Testis (tissue), 5 donors: ENCODE data around the gene PDGFC. TPM values are rescaled to one million over a fixed set of nuclear protein-coding genes. Genes with fewer than 3 reads are reported as not detected.

Experiments used
- DNase-seq: peaks from one replicate; pipeline ENCODE4 v3.0.0-alpha.2; 2019
- H3K27ac ChIP-seq, 2 donors: fragments of 200-600 bp; sonication (generic); one replicate each; pipeline ENCODE4 v1.5.1; 2019
- H3K27me3 ChIP-seq: fragments of 200-600 bp; sonication (generic); one replicate; pipeline ENCODE4 v1.5.1; 2019
- H3K36me3 ChIP-seq: fragments of 200-600 bp; sonication (generic); one replicate; pipeline ENCODE4 v1.5.1; 2017; ENCODE audit warnings: low read depth; ENCODE audit errors: missing control alignments
- H3K4me1 ChIP-seq: fragments of 200-600 bp; sonication (generic); one replicate; pipeline ENCODE4 v1.5.1; 2019
- H3K4me3 ChIP-seq, 2 donors: fragments of 200-600 bp; sonication (generic); one replicate each; pipeline ENCODE4 v1.5.1; 2017 to 2019
- H3K9me3 ChIP-seq: fragments of 200-600 bp; sonication (generic); one replicate; pipeline ENCODE4 v1.5.1; 2017
- POLR2A ChIP-seq: fragments of 450-650 bp; IDR thresholded peaks from one replicate; pipeline ENCODE4 v1.6.1; 2017; ENCODE audit warnings: antibody characterized with exemption, mild to moderate bottlenecking, moderate library complexity
- WGBS, 2 donors: methylation state at CpG; one replicate each; pipeline ENCODE4 v1.1.5; 2018; 5-methylcytosine and 5-hydroxymethylcytosine counted together
- intact Hi-C: fragments of 100-400 bp; cut with DNase I; formaldehyde crosslinking; loops from one replicate; pipeline ENCODE4 v1.15.1; 2023; ENCODE audit warnings: low total_unique reads
- long read RNA-seq, 2 donors: transcript quantifications; one replicate each; lab custom pipeline, GENCODE V29; 2026
- polyA plus RNA-seq: library from polyadenylated mRNA; stranded (reverse); fragments of 350-450 nt; fragmentation: Illumina TruSeq; extraction: RNeasy Lipid Tissue Mini Kit (QIAGEN cat#74804); gene quantifications from one replicate; pipeline ENCODE4 v1.2.3, GENCODE V29; 2014; ENCODE audit warnings: low read depth, low replicate concordance; ENCODE audit not compliant: insufficient read depth
- total RNA-seq, 2 donors: library from RNA; depleted of rRNA; stranded (reverse); fragments of >200 nt; gene quantifications; one replicate each; pipeline ENCODE4 v1.2.3, GENCODE V29; 2016
- TF ChIP-seq, protein P1 (sequence below), 3 experiments: fragments of 450-650 bp in 2 of 3; fragments of 200-600 bp in 1 of 3; sonication (generic) in 1 of 3; IDR thresholded peaks; one replicate each; pipeline ENCODE4 v1.5.1; 2016 to 2019; ENCODE audit warnings: antibody characterized with exemption in 3 of 3, mild to moderate bottlenecking in 2 of 3, moderate library complexity in 1 of 3

Gene PDGFC, protein sequence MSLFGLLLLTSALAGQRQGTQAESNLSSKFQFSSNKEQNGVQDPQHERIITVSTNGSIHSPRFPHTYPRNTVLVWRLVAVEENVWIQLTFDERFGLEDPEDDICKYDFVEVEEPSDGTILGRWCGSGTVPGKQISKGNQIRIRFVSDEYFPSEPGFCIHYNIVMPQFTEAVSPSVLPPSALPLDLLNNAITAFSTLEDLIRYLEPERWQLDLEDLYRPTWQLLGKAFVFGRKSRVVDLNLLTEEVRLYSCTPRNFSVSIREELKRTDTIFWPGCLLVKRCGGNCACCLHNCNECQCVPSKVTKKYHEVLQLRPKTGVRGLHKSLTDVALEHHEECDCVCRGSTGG
- total RNA-seq (1 to 10 TPM; 7.8 to 9.4 TPM), polyA plus RNA-seq (13.8 TPM)
- long read RNA-seq, donor 1, full-length matches to known transcripts: 5 of 29 reads
- long read RNA-seq, donor 1, partial matches to known transcripts: 15 of 29 reads
- long read RNA-seq, donor 1, other reads (novel, unspliced or antisense): 9 of 29 reads
- long read RNA-seq, donor 2, full-length matches to known transcripts: 7 of 7 reads
- long read RNA-seq, donor 2, partial matches to known transcripts: 0 of 7 reads
- long read RNA-seq, donor 2, other reads (novel, unspliced or antisense): 0 of 7 reads

GRCh38 chr4:156971676-156972378 is at the start of gene PDGFC:
TSS of gene PDGFC (minus strand) at chr4:156971799. CDS start at chr4:156970903, 896 bp downstream.
- H3K4me1 ChIP-seq: peaks cover 9% of the 10 kb centered on the region
- TF ChIP-seq, protein P1, sequence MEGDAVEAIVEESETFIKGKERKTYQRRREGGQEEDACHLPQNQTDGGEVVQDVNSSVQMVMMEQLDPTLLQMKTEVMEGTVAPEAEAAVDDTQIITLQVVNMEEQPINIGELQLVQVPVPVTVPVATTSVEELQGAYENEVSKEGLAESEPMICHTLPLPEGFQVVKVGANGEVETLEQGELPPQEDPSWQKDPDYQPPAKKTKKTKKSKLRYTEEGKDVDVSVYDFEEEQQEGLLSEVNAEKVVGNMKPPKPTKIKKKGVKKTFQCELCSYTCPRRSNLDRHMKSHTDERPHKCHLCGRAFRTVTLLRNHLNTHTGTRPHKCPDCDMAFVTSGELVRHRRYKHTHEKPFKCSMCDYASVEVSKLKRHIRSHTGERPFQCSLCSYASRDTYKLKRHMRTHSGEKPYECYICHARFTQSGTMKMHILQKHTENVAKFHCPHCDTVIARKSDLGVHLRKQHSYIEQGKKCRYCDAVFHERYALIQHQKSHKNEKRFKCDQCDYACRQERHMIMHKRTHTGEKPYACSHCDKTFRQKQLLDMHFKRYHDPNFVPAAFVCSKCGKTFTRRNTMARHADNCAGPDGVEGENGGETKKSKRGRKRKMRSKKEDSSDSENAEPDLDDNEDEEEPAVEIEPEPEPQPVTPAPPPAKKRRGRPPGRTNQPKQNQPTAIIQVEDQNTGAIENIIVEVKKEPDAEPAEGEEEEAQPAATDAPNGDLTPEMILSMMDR (IDR thresholded peaks at IDR 0.05): peak; percentile 25 to 49 (median 26)
- TF ChIP-seq POLR2A: no peak
- no peaks in the 10 kb centered on the region for H3K9me3 ChIP-seq
- H3K27ac ChIP-seq: peak within 1 kb of the TSS; percentile 83 to 87
- WGBS, 2 donors: 0% methylated on average over 10 to 35 of the region's 60 CpGs
- peak; percentile 79 for DNase-seq
- intact Hi-C loops: no loop called here
- peak within 1 kb of the TSS; percentile 86 for H3K4me3 ChIP-seq
- H3K27me3 ChIP-seq: no peaks in the 10 kb centered on the region
- no peaks in the 10 kb centered on the region for H3K36me3 ChIP-seq

DNA sequence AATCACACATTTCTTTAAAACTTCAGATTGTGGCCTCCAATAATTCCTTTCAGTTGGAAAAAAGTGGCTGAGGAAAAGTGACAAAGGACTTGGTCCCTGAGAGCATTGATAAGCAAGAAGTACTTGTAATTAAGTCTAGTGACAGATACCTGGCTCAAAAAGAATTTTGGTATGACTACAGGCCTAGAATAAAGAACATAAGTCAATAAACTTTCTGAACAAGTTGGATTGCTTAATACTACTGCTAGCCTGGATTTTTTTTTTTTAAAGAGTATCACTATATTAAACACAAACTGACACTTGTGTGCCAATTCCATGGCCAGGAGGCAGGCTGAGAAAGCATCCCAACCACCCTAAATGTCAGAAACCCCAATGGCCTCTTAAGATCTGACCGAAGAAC is 49.3 kb upstream of the PDGFC start:
- intact Hi-C loops: no loop called here
- Histone ChIP-seq H3K4me3 (no peak overlapping the region), H3K27ac (no peak overlapping the region), H3K4me1 (no peaks in the 10 kb centered on the region), H3K27me3 (no peaks in the 10 kb centered on the region), H3K36me3 (no peaks in the 10 kb centered on the region), H3K9me3 (no peaks in the 10 kb centered on the region)
- TF ChIP-seq, protein P1 (IDR thresholded peaks at IDR 0.05): no peak
- TF ChIP-seq POLR2A: no peak
- 96 to 100% methylated on average over 1 of the region's 1 CpG for WGBS, 2 donors
- no peak for DNase-seq

- Histone ChIP-seq H3K4me1 (no peaks in the 10 kb centered on the region), H3K4me3 (no peak overlapping the region), H3K36me3 (no peaks in the 10 kb centered on the region), H3K27ac (no peak overlapping the region), H3K9me3 (no peaks in the 10 kb centered on the region), H3K27me3 (no peaks in the 10 kb centered on the region)
- DNase-seq: no peak
- intact Hi-C loops: no loop called here
- TF ChIP-seq, protein P1 (IDR thresholded peaks at IDR 0.05): no peak
- no peak for TF ChIP-seq POLR2A
- 88 to 92% methylated on average over 3 of the region's 3 CpGs for WGBS, 2 donors
These were observed 47.4 kb upstream of the PDGFC start for GRCh38 chr4:157018920-157019490.

GRCh38 chr4:157014621-157015591 is 43.3 kb upstream of the PDGFC start:
- Histone ChIP-seq H3K36me3 (no peaks in the 10 kb centered on the region), H3K4me3 (no peak overlapping the region), H3K27ac (no peak overlapping the region), H3K9me3 (no peaks in the 10 kb centered on the region), H3K4me1 (no peaks in the 10 kb centered on the region), H3K27me3 (no peaks in the 10 kb centered on the region)
- TF ChIP-seq, protein P1 (IDR thresholded peaks at IDR 0.05): no peak
- no peak for TF ChIP-seq POLR2A
- DNase-seq: no peak
- 44 to 67% methylated on average over 13 of the region's 13 CpGs for WGBS, 2 donors
- intact Hi-C loops: no loop called here
